GM19438 (cell line): ENCODE results near the gene GDE1.

ENCODE experiments used
- ATAC-seq: cut with Tn5 transposase; IDR thresholded peaks from one replicate; pipeline ENCODE4 v1.9.1; 2021; ENCODE audit warnings: low read depth; ENCODE audit not compliant: unreplicated experiment

GDE1 gene

DNA sequence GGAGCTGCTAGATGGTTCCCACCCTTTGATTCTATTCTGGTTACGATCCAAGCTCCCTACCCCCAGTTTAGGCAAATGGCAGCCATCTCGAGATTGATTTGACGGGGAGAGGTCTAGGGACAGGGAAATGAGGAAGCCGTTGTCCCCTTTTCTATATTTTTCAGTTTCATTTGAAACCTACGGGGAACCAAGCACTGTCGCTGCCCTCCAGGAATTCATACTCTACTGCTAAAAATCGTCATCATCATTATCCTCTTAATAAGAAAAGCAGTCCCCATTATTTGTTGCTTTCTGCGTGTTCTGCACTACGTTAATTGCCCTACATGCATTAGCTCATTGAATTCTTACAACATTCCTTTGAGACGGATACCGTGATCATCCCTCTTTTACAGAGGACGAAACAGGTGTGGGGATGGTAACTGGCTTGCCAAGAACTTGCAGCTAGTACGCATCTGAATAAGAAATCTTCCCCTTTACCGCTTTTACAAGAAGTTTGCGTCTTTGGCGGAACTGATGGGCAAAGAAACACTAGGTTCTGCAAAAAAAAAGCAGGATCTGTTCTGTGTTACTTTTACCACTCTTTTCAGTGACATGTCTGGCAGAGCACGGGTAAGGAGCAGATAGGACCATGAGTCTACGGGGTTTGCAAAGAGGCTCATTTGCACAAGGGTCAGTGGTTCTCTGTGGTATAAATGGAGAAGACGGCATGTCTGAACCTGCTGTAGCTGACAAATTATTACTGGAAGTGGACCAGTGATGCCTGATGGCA lies 2.9 kb upstream of the GDE1 start:
- no peak for ATAC-seq

DNA sequence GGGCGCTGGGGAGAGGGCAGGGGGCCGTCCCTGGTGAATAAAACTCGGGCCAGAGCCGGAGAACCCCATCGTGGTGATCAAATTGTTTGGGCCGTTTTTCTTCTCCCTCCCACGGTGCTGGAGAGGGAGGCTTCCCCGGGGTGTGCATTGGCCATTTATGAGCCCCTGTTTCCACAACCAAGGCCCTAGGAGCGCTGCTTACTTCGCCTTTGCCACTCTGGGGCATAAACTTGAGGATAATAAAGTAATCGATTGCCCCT lies 2.4 kb upstream of the GDE1 start:
- no peak for ATAC-seq

DNA sequence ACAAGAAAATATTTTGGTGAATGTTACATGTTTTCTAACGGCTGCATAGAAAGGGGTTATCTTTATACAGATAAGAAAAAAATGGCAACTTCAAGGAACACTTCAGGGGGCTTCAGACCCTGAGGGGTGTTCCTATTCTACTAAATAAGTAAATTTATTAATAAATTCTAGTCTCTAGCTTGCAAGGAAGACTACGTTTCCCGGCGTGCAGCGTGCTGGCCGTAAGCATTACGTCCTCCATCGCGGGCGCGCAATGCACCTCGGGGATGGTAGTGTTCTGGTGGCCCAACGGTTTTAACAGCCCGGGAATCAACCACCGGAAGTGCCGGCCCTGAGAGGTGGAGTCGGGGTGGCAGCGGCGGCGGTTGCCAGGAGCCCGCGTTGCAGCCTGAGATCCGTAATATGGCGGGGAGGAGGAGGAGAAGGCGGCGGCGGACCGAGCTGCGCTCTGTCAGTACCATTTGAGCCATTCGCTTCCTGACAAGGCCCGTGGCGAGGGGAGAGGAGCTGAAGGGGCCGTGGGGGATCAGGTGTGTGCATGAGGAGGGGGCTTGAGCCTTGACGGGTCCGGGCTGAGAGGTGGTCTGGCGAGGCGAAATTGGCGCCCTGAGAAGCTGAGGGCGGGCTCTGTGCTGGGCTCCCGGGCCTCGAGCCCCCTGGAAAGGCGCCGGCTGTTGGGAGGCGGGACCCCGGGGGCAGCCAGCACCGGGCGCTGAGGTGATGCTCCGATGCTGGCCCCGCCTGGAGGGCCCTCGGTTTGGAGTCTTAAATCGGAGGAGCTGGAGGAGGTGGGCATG lies 1.9 kb upstream of the GDE1 start, which contains the start of gene CCP110:
Gene CCP110 (plus strand): TSS at position 384 of the 797 bp plus-strand sequence. CDS start 3,940 bp downstream, outside the sequence.
- peak; percentile 65 for ATAC-seq

GRCh38 chr16:19523184-19523558 lies 1.3 kb upstream of the GDE1 start:
- no peak for ATAC-seq

GRCh38 chr16:19522760-19523159 lies 862 bp upstream of the GDE1 start:
- ATAC-seq, result no peak

GRCh38 chr16:19522397-19522732 lies 467 bp upstream of the GDE1 start:
- no peak for ATAC-seq

DNA sequence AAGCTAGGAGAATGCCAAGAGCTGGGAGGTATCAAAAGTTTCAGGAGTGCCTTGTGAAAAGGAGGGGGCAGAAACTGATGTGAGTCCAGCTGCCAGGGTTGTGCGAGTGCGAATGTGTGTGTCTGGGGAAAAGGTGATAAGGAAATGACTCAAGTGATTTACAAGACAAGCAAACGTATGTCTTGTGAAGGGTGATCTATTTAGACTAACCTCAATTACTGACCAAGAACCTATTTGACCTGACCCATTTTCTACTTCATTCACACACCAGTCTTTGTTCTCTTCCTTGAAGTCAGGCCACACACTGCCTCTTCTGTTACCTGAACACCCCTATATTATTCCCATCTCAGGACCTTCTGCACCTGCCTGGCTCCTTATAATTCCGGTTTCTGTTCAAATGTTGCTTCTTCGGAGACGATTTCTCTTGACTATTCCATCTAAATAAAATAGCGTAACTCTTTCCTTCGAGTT lies 1.0 kb downstream of the GDE1 start:
- ATAC-seq, result no peak

DNA sequence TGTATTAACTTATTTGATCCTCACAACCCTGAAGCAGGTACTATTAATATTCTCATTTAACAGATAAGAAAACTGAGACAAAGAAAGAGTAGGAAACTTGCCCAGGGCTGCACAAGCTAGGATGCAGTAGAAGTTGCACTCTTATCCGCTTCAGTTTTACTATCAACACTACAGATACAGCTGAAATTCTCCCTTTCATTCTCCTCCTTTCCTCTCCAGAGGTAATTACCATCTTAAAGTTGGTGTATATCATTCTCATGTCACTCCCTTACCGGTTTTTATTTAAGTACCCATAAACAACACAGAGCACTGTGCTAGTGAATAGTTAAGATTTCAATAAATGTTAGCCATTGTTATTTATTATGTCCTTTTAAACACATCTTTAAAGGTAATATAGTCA lies 3.5 kb downstream of the GDE1 start:
- ATAC-seq, result no peak

GRCh38 chr16:19517424-19518089 lies 4.3 kb downstream of the GDE1 start:
- no peak for ATAC-seq

- no peak for ATAC-seq
Measured at GRCh38 chr16:19515757-19516156, 6.1 kb downstream of the GDE1 start.

DNA sequence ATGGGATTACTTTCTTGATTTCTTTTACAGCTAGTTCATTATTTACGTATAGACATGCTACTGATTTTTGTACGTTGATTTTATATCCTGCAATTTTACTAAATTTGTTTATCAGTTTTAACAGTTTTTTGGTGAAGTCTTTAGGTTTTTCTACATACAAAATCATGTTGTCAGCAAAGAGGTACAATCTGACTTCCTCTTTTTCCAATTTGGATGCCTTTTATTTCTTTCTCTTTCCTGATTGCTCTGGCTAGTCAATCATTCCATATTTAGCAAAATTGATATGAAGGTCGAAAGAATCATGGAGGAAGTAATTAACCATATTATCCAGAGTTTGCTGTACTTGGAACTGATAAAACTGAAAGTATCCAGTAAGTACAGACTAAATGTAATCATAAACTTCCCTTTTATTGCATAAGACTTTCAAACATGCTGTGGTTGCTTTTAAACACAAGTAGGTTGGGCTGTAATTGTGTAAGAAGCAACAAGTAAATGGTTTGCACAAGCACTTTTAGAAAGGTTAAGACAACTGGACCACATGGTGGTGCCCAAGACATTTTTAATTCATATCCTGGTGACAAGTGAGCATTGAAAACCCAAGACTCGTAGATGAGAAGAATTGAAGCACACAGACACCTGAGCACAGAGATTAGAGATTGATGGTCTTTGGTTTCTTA lies 8.4 kb downstream of the GDE1 start:
- ATAC-seq, result no peak

GRCh38 chr16:19512297-19512696 lies 9.6 kb downstream of the GDE1 start:
- no peak for ATAC-seq

GRCh38 chr16:19507867-19508266 lies 14.0 kb downstream of the GDE1 start:
- ATAC-seq, result no peak

GRCh38 chr16:19506965-19507364 lies 14.9 kb downstream of the GDE1 start:
- no peak for ATAC-seq

DNA sequence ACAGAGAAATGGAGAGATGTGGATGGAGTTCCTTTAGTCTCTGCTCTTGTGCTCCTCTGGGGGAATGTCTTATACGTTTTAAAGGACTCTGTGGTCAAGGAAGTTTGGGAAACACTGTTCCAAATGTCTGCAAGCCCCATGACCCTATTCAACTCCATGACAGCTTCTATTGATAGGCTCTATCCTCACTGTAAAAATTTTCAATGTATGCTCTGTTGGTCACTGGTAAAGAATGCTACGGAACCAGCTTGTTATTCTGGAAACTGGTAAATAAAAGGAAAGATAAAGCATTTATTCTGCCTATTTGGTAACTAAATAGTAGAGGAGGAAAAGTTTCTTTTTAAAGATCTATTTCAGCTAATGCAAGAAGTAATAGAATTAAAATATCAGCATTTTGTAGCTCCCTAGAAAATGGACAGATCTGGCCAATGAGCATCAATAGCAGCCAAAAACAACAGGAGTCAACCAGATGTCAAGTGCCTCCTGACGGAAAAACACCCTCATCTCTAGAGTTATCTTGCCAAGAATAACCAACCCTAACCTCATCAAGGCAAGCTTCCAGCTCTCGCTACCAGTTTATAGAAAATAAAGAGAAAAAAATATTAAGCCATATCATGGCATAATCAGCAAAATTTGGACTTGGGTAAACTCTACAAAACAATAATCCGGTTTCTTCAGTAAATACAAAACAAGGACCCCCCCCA lies 16.1 kb downstream of the GDE1 start:
- ATAC-seq, result no peak

- ATAC-seq, result no peak
Measured at GRCh38 chr16:19503461-19504075, 18.3 kb downstream of the GDE1 start.

DNA sequence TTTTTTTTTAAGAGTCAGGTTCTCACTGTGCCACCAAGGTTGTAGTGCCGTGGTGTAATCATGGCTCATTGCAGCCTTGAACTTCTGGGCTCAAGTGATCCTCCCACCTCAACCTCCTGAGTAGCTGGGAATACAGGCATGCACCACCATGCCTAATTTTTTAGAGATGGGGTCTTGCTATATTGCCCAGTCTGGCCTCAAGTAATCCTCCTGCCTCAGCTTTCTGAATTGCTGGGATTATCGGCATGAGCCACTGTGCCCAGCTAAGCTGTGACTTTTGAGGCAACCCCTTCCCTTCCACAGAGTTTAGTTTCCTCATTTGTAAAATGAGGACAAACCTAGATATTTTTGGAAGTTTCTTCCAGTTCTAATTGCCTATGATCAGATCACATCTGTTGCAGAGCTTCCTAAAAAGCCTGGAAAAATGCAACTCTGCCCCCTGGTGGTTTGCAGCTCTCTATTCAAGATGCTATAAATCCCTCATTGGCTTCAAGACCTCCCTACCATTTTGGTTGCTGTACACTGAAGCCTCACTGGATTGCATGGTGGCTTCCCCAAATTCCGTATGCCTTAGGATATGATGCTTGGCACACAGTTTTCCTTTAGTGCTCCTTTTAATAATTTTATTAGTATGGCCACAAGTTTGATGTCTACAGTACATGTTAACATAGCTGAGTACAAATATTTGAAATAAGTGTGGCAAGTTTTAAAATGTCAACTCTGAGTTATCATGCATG lies 19.3 kb downstream of the GDE1 start:
- ATAC-seq, result no peak

GRCh38 chr16:19499481-19499880 lies 22.4 kb downstream of the GDE1 start:
- no peak for ATAC-seq

- no peak for ATAC-seq
Measured at GRCh38 chr16:19499006-19499405, 22.9 kb downstream of the GDE1 start.
